ENCODE results near the gene EFEMP1.
"Not testable (repeated sequence)": the region's sequence is repeated elsewhere in the genome, so short reads cannot be mapped to it uniquely, and the experiment has no call there.

EFEMP1 gene

GRCh38 chr2:55838653-55839052 is 84.9 kb downstream of the EFEMP1 start:
- H3K36me3 Mint-ChIP-seq (ENCODE audit: insufficient read depth) = no peaks in the 10 kb centered on the region
- no peak overlapping the region for H3K27ac Mint-ChIP-seq
- H3K27me3 Mint-ChIP-seq = no peaks in the 10 kb centered on the region
- H3K4me3 Mint-ChIP-seq = no peak overlapping the region
- peaks cover 3 to 10% of the 10 kb centered on the region in 2 donors for H3K9me3 Mint-ChIP-seq
- ATAC-seq (replicated peaks) (no peak), DNase-seq (no peak)
- H3K4me1 Mint-ChIP-seq (ENCODE audit: low read depth in 2 of 2) = no peaks in the 10 kb centered on the region

GRCh38 chr2:55838117-55838516 is 85.5 kb downstream of the EFEMP1 start:
- H3K4me1 Mint-ChIP-seq (ENCODE audit: low read depth in 2 of 2); ATAC-seq (replicated peaks); H3K4me3 Mint-ChIP-seq; H3K9me3 Mint-ChIP-seq; DNase-seq; H3K27ac Mint-ChIP-seq; H3K36me3 Mint-ChIP-seq (ENCODE audit: insufficient read depth); H3K27me3 Mint-ChIP-seq: not testable (repeated sequence)

- H3K27me3 Mint-ChIP-seq = no peaks in the 10 kb centered on the region
- no peak for DNase-seq
Measured at GRCh38 chr2:55837073-55837472, 86.5 kb downstream of the EFEMP1 start.

GRCh38 chr2:55831671-55832410 is 91.7 kb downstream of the EFEMP1 start:
- not testable (repeated sequence) for H3K9me3 Mint-ChIP-seq; H3K4me3 Mint-ChIP-seq; H3K4me1 Mint-ChIP-seq (ENCODE audit: low read depth in 2 of 2); H3K36me3 Mint-ChIP-seq (ENCODE audit: insufficient read depth); H3K27me3 Mint-ChIP-seq; ATAC-seq (replicated peaks); H3K27ac Mint-ChIP-seq; DNase-seq

More at GRCh38 chr2:55837073-55837472, 86.5 kb downstream of the EFEMP1 start:
- H3K4me1 Mint-ChIP-seq (ENCODE audit: low read depth in 2 of 2) = no peaks in the 10 kb centered on the region
- no peak for ATAC-seq (replicated peaks)
- no peak overlapping the region for H3K4me3 Mint-ChIP-seq
- H3K27ac Mint-ChIP-seq = no peak overlapping the region
- H3K9me3 Mint-ChIP-seq = peaks cover 3 to 10% of the 10 kb centered on the region in 2 donors
- H3K36me3 Mint-ChIP-seq (ENCODE audit: insufficient read depth) = no peaks in the 10 kb centered on the region

GRCh38 chr2:55827855-55828254 is 95.7 kb downstream of the EFEMP1 start:
- Mint-ChIP-seq H3K9me3 (peaks cover 0 to 7% of the 10 kb centered on the region in 2 donors), H3K27me3 (no peaks in the 10 kb centered on the region), H3K36me3 (ENCODE audit: insufficient read depth) (no peaks in the 10 kb centered on the region), H3K27ac (no peak overlapping the region), H3K4me3 (no peak overlapping the region), H3K4me1 (ENCODE audit: low read depth in 2 of 2) (no peaks in the 10 kb centered on the region)
- no peak for ATAC-seq (replicated peaks)
- DNase-seq = no peak

GRCh38 chr2:55827428-55827827 is 96.2 kb downstream of the EFEMP1 start:
- not testable (repeated sequence) for H3K27ac Mint-ChIP-seq; H3K4me1 Mint-ChIP-seq (ENCODE audit: low read depth in 2 of 2); DNase-seq; H3K36me3 Mint-ChIP-seq (ENCODE audit: insufficient read depth); H3K9me3 Mint-ChIP-seq; H3K4me3 Mint-ChIP-seq; ATAC-seq (replicated peaks); H3K27me3 Mint-ChIP-seq

- ATAC-seq (replicated peaks) = no peak
Measured at GRCh38 chr2:55826246-55826645, 97.3 kb downstream of the EFEMP1 start.

GRCh38 chr2:55824551-55825096 is 99.0 kb downstream of the EFEMP1 start:
- Mint-ChIP-seq H3K4me3 (no peak overlapping the region), H3K9me3 (peaks cover 0 to 7% of the 10 kb centered on the region in 2 donors), H3K4me1 (ENCODE audit: low read depth in 2 of 2) (no peaks in the 10 kb centered on the region), H3K36me3 (ENCODE audit: insufficient read depth) (no peaks in the 10 kb centered on the region), H3K27ac (no peak overlapping the region), H3K27me3 (no peaks in the 10 kb centered on the region)
- ATAC-seq (replicated peaks) = no peak
- no peak for DNase-seq

More at GRCh38 chr2:55826246-55826645, 97.3 kb downstream of the EFEMP1 start:
- DNase-seq = no peak
- peaks cover 0 to 7% of the 10 kb centered on the region in 2 donors for H3K9me3 Mint-ChIP-seq
- no peaks in the 10 kb centered on the region for H3K27me3 Mint-ChIP-seq
- no peak overlapping the region for H3K27ac Mint-ChIP-seq
- H3K4me3 Mint-ChIP-seq = no peak overlapping the region
- H3K4me1 Mint-ChIP-seq (ENCODE audit: low read depth in 2 of 2) = no peaks in the 10 kb centered on the region
- H3K36me3 Mint-ChIP-seq (ENCODE audit: insufficient read depth) = no peaks in the 10 kb centered on the region

All from effector memory CD8-positive, alpha-beta T cell (primary cell).